ENCODE measurements around the gene UQCRHL.

UQCRHL gene

GRCh38 chr1:15785683-15786082 is 21.8 kb downstream of the UQCRHL start:
- H3K36me3 ChIP-seq (ENCODE audit: control insufficient read depth, insufficient read depth, low read length): no peaks in the 10 kb centered on the region
- no peak for TF ChIP-seq CTCF (IDR thresholded peaks at IDR 0.05; ENCODE audit: insufficient read depth, low read length, poor library complexity, severe bottlenecking)
- DNase-seq (ENCODE audit: extremely low read depth, insufficient read length): no peak
- H3K27me3 ChIP-seq (replicated peaks; ENCODE audit: control insufficient read depth, insufficient read depth, low read length): no peaks in the 10 kb centered on the region; the same call in 1 of the 2 replicates
- no peak overlapping the region for H3K4me3 ChIP-seq (replicated peaks; ENCODE audit: low read depth, low read length)

DNA sequence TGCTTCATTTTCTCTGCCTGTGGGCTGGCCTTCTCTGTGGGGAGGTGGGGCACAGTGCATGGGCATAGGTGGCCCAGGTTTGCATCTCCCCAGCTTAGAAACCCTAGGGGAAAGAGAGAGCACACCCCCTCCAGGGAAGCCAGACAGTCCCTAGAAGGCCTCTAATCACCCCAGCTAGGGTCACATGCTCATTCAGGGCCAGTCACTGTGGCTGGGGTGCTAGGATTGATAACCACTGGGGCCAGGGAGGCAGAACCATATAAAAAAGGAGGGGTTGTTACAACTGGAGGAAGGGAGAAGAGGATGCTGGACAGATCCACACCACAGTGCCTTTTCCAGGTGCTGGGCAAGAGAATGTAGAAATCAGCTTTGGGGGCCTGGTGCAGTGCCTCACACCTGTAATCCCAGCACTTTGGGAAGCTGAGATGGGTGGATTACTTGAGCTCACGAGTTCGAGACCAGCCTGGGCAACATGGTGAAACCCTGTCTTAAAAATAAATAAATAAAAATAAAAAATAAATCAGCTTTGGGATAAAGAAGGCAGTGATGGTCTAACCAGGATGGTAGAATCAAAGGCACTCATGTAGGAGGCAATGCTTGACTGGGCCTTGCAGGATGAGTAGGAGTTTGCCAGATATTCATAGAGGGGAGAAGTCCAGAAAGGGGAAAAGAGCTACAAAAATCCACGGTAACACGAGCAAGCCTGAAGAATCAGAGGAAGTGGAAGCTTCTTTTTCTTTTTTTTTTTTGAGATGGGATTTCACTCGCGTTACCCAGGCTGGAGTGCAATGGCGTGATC is 29.3 kb downstream of the UQCRHL start:
- no peak for DNase-seq (ENCODE audit: extremely low read depth, insufficient read length)
- H3K4me3 ChIP-seq (replicated peaks; ENCODE audit: low read depth, low read length): no peak overlapping the region
- H3K27me3 ChIP-seq (replicated peaks; ENCODE audit: control insufficient read depth, insufficient read depth, low read length): no peaks in the 10 kb centered on the region; the same call in 1 of the 2 replicates
- no peaks in the 10 kb centered on the region for H3K36me3 ChIP-seq (ENCODE audit: control insufficient read depth, insufficient read depth, low read length)
- no peak for TF ChIP-seq CTCF (IDR thresholded peaks at IDR 0.05; ENCODE audit: insufficient read depth, low read length, poor library complexity, severe bottlenecking)

DNA sequence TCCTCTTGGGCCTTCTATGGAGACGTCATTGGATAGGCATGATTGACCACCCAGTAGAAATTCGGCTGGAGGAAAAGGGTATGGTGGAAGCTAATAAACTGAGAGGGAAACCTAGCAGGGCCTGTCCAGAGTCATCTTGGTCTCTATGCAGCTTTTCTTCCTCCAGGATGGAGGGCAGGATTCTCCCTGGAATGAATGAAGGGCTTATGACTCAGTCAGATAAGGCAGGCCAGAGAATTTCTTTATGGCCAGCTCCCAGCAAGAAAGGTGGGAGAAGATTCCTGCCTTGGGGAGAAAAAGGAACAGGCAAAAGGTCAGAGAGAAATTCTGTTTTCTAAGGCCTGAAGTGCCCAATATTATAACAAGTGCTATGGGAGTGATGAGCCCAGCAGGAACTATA is 31.7 kb downstream of the UQCRHL start:
- DNase-seq (ENCODE audit: extremely low read depth, insufficient read length): no peak
- no peaks in the 10 kb centered on the region; the same call in 1 of the 2 replicates for H3K27me3 ChIP-seq (replicated peaks; ENCODE audit: control insufficient read depth, insufficient read depth, low read length)
- no peak overlapping the region for H3K4me3 ChIP-seq (replicated peaks; ENCODE audit: low read depth, low read length)
- TF ChIP-seq CTCF (IDR thresholded peaks at IDR 0.05; ENCODE audit: insufficient read depth, low read length, poor library complexity, severe bottlenecking): no peak
- no peaks in the 10 kb centered on the region for H3K36me3 ChIP-seq (ENCODE audit: control insufficient read depth, insufficient read depth, low read length)

DNA sequence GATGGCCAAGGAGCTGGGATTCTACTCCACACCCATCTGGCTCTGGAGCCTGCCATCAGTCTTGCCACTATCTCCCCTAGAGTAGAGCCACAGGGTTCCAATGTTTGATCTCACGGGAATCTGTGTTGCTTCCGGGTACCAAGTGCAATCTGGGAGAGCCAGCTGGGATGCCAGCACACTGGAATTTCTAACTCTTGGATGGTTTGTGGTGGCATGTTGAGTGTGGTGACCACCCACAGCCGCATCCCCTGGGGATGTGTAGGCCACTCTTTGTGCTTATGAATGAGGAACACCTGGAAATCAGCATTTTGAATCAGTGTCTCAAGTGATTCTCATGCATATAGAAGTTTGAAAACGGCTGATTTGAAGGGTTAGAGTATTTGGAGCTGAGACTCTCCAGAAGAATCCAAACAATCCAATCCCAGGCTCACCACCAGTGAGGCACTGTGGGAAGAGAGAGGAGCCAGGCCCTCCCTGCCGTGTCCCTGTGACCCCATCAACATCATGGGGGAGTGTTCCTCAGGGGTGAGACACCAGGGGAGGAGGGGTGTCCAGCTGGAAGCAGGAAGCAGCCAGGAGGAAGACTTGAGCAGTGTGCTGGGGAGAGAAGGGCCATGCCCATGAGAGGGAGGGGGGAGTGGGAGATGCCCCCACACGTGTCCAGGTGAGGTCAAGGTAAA is 35.5 kb downstream of the UQCRHL start:
- H3K27me3 ChIP-seq (replicated peaks; ENCODE audit: control insufficient read depth, insufficient read depth, low read length): peaks cover 3% of the 10 kb centered on the region
- no peaks in the 10 kb centered on the region for H3K36me3 ChIP-seq (ENCODE audit: control insufficient read depth, insufficient read depth, low read length)
- no peak for DNase-seq (ENCODE audit: extremely low read depth, insufficient read length)
- H3K4me3 ChIP-seq (replicated peaks; ENCODE audit: low read depth, low read length): no peak overlapping the region
- TF ChIP-seq CTCF (IDR thresholded peaks at IDR 0.05; ENCODE audit: insufficient read depth, low read length, poor library complexity, severe bottlenecking): no peak

GRCh38 chr1:15770313-15770962 is 37.0 kb downstream of the UQCRHL start:
- TF ChIP-seq CTCF (IDR thresholded peaks at IDR 0.05; ENCODE audit: insufficient read depth, low read length, poor library complexity, severe bottlenecking): no peak
- Histone ChIP-seq H3K4me3 (replicated peaks; ENCODE audit: low read depth, low read length) (no peak overlapping the region), H3K27me3 (replicated peaks; ENCODE audit: control insufficient read depth, insufficient read depth, low read length) (peaks cover 3% of the 10 kb centered on the region), H3K36me3 (ENCODE audit: control insufficient read depth, insufficient read depth, low read length) (no peaks in the 10 kb centered on the region)
- no peak for DNase-seq (ENCODE audit: extremely low read depth, insufficient read length)
